ENCODE data around the gene CMTM7.

Gene CMTM7

DNA sequence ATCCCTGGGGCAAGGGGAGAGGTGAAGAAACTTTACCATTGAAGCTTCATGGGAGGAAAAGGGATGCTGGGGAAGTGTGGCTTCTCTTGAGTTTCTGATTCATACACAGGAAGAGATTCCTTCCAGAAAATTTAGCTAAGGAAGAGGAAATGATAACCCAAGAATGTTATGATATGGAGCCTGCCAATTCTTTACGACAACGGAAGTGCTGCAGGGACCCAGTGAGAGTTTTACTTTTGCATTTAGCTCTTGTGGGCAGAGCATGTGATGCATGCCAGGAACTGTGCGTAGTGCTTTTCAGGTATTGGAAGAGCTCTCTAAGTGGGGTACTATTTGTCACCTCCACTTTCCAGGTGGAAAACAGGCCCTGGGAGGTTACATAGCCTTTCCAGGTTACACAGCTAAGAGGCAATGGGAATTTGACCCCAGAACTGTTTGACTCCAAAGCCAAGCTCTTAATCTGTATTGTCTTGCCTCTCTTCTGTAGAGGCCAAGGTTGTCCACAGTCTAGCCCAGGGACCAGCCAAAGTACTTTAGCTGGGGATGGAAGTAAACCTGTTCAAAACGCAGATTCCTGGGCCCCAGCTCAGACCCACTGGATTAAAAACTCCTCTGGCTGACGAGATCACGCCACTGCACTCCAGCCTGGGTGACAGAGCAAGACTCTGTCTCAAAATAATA, 23.0 kb downstream of the CMTM7 start:
- DNase-seq (ENCODE audit: low spot score): no peak

DNA sequence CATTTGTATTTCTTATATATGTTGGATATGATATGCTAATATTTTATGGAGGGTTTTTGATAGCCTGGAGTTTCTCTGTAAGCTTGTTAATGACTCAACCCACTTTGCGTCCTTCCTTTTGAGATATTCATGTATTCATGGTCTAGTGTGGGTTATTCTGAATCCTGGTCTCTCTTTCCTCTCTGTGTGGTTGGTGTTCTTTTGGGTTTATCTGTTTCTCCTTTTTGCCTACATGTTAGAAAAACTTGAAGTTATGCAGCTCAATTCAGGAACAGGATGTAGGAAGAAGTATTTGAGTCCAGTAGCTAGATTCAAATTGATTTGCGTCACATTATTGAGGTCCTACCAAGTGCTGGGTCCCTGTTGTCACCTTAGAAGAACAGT, 28.1 kb downstream of the CMTM7 start:
- DNase-seq (ENCODE audit: low spot score): no peak

DNA sequence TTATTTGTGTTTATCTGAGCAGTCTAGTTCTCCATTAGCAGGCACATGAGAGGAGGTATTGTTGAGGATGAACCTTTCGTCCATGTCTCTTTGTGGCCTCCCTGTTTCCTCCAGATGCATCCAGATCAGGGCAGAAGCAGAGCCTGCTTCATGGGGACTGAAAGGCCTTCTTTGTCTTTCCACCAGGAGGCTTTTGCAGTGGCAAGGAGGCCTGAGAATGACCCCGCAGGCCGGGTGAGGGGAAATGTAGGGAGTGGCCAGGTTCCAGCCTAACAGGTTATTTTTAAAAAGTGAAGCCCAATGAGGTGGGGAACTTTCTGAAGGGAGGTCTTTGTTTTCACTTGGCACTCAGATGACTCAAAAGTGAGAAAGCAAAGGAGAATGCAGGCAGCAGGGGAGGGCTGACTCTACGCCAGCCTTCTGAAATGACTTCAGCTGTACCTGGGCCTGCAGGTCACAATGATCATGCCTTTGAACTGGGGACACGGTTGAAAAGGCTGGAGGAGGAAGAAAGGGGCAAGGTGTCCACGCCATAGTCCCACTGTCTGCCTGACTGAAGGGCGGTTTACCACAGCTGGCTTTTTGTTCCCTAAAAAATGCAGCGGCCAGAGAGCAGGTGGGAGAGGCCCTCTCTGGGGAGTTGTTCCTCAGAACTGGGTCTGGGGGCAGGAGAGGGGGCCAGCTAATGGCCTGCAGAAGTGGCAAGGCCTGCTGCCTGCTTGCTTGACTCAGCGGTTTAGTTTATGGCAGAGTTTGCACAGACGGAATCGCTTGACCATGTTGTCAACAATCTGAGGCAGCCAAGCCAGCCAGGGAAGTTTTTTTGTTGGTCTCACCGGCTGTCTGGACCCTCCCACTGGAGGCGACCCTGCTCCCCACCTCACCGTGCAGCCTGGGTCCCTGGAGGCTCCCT, 28.7 kb downstream of the CMTM7 start:
- peak; percentile 54 for DNase-seq (ENCODE audit: low spot score)

DNA sequence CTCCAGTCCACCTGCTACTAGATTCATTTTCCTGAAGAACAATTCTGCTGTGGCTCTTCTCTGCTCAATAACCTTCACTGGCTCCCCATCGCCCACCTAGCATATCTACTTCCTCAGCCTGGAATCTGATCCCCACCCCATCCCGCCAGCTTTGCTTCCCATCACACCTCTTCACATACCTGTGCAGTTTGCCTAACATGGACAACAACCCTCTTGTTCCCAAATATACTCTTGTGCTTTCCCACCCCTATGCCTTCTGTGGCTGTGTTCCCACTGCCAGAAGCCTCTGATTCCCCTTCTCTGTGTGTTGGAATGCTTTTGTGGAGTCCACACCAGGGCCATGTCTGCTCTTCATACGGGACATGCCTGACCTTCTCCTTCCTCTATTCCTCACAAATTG, 29.5 kb downstream of the CMTM7 start:
- no peak for DNase-seq (ENCODE audit: low spot score)

DNA sequence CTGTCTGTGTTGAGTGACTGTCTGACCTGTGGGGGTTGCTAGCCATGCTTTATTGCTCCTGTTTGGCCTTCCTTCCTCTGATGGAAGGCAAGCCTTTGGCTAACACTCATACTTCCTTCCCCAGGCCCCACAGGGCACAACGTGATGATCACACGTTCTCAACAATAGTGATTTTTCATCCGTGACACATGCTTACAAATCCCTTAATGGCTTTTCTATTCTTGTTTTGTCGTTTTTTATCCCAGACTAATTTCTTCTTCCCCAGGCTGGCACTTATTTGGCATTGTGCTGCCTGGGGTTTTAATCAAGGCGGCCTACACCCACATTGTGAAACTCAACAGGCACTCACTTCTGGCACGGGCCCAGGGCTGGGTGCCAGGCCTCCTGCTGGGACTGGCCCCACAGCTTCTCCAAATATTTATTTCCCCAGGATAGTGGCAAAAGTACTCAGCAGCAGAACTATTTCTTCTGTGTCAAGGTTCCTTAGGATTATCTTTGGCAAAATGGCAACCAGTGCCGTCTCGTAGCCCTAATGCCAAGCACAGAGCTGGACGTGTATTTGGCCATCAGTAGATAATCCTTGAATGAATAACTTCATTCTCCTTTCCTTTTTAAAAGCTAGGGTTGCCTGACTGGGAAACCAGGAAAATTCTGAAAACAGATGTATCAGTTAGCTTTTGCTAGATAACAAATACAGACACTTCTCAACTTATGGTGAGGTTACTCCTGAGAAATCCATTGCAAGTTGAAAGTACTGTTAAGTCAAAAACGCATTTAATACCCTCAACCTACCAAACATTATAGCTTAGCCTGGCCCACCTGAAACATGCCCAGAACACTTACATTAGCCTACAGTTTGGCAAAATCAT, 30.6 kb downstream of the CMTM7 start:
- DNase-seq (ENCODE audit: low spot score): no peak

DNA sequence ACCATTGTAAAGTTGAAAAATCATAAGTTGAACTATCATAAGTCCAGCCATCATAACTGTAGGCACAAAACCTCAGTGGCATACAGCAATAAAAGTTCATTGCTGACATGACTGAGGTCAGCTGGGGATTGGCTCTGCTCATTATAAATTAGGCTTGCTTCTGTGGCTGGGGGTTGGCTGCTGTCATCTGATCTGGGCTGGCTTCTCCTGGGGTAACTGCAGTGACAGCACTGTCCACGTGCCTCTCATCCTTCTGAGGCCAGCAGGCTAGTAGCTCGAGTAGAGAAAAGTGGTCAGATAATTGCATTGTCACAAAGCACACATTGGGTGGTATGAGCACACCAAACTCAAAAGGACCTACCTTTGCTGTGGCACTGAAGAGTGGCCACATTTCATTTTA, 31.3 kb downstream of the CMTM7 start:
- no peak for DNase-seq (ENCODE audit: low spot score)

DNA sequence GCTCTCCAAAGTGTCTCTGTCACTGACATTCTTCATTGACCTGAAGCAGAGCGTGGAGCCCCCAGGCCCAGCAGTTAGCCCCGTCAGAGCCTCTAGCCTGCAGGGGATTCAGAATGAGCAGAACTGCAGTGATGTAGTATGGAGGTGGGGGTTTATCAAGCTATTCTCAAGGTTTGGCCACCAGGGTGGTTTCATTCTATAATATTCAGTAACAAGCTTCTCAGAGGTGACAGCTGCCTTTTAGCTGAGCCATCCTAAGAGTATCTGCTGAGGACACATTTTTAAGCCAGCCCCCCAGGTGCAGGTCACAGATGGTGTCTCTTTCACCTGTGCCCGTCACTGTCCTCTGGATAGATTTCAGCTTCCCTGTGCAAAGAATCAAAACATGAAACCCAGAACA, 31.9 kb downstream of the CMTM7 start:
- DNase-seq (ENCODE audit: low spot score): peak; percentile 21

DNA sequence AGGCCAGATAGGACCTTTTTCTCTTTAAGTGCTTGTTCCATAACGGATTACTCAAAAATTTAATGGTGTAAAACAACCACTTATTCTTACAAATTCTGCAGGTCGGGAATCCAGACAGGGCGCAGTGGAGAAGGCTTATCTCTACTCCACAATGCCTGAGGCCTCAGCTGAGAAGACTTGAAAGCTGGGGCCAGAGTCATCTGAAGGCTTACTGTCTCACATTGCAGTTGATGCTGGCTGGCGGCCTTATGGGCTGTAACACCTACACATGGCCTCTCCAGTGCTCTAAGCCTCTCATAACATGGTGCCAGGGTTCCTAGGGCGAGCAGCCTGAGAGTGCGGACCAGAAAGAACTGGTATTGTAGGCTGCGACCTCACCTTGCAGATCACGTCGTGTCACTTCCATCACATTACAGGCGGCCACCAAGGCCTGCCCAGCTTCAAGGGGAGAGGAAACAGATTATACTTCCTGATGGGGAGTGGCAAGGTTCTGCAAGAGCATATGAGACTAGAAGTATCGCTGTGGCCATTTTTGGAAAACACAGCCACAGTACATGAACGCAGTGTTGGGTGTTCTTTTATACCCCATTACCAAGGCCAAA, 32.4 kb downstream of the CMTM7 start:
- DNase-seq (ENCODE audit: low spot score): no peak

DNA sequence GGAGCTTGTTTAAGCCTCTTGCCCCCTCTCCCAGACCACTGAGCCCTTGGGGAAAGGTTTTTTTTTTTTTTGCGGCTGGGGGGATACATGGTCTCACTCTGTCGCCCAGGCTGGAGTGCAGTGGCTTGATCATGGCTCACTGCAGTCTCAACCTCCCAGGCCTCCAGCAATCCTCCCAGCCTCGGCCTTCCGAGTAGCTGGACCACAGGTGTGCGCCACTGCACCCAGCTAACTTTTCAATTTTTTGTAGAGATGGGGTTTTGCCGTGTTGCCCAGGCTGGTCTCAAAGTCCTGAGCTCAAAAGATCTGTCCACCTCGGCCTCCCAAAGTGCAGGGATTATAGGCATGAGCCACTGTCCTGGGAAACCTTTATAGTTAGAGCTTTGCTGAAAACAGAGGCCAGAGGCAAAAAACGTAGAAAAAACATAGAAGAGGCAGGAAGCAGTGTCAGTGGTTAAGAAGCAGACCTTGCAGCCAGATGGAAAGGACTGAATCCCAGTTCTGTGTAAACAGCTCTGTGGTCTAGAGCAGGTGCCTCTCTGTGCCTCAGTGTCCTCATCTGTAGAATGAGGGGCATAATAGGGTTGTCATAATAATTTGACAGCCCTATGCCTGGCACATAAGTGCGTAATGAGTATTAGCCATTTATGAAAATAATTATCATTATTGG, 33.1 kb downstream of the CMTM7 start:
- DNase-seq (ENCODE audit: low spot score): no peak

DNA sequence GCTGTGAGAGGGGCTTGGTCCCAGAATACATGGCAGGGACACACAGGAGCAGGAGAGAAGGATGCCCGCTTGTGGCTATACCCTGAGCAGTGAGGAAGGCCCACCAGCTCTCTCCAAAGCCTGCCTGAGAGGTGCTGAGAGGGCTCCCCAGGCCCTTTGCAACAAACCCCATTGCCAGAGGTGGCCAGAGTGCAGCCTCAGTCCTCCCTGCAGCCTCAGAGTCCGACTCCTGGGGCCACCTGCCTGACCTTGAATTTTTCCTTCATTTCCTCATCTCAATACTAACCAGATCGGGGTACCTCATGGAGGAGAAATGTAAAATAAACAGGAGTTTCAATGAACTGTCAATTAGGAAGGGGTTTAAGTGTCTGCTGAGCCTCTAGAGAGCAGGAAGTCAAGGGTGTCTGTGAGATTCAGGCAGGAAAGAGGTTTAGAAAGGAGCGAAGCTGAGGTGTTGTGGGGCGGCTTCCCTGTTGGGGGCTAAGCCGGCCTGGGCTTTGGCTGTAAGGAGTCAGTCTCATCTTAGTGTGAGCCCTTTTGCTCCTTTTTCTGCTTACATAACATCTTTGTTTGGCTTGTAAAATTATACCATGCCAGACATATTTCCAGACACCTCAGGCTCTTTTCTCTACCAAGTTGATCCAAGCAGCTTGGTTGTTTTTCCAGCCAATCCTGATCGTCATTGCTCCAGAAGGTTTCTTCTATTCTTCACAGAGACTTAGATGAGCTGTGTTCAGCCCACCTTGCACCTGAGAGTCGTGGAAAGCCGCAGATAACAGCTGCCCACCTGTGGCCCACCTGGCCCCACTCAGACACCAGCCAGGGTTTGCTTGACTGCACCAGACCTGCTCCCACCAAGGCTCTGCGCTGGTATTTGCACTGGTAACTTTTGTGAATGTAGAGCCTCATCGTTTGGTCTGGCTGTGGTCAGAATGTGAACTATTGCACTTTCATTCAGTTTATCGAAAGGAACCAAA, 36.7 kb downstream of the CMTM7 start:
- peak; percentile 23 for DNase-seq (ENCODE audit: low spot score)

DNA sequence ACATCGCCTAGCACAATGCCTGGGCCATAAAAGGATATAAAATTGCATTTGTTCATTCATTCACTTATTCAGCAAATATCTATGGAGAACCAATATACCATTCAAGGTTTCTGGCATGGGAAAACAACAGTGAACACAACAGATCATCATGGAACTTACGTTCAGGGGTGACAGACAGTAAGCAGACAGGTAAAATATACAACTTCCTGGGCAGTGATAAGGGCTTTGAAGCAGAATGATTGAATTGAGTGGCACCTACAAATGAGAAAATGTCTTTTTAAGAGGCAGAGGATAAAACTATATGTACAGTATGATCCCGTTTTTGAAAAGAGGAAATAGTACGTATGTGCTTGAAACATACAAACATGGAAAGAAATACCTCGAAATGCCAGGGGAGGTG, 39.2 kb downstream of the CMTM7 start:
- no peak for DNase-seq (ENCODE audit: low spot score)

DNA sequence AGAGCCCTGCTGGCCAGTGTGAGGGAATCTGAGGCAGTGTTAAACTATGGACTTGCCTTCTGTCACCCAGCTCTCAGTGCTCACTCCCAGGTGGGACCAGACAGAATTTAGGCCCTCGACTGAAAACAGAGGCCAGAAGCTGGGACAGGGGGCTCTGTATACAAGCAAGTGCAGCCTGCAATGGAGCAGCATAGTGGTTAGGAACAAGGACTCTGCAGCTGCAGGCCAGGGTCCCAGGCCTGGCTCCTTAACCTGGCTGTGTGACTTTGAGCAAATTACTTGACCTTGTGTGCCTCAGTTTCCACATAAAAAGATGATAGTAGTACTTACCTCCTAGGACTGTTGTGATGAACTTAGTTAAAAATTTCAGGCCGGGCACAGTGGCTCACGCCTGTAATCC, 39.8 kb downstream of the CMTM7 start:
- no peak for DNase-seq (ENCODE audit: low spot score)

DNA sequence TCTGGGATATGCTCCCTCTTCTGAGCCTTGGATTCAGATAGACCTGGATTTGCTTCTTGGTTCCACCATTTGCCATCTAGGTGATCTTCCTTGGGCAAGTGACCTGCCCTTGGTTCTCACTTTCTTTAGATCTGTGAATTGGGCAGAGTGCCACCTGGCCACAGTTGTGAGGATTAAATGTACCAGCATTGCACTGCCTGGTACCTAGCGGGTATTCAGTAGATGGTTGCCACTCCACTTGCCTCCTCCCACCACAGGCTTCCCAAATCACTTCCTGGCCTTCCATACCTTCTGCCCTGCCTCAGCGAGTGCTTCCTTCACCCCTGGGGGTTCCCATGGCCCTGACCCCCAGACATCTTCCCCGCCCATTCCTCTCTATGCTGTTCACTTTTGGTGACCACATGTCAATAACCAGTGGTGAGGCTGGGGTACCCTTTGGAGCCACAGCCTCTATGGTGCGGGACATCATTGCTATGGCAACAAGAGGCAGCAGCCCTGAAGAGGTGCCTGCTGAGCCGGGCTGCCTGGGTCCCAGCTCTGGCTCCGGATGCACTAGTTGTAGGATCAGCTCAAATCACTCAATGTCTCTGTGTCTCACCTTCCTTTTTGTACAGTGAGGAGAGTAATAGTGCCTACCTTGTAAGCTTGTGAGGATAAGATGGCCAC, 40.5 kb downstream of the CMTM7 start:
- DNase-seq (ENCODE audit: low spot score): no peak

DNA sequence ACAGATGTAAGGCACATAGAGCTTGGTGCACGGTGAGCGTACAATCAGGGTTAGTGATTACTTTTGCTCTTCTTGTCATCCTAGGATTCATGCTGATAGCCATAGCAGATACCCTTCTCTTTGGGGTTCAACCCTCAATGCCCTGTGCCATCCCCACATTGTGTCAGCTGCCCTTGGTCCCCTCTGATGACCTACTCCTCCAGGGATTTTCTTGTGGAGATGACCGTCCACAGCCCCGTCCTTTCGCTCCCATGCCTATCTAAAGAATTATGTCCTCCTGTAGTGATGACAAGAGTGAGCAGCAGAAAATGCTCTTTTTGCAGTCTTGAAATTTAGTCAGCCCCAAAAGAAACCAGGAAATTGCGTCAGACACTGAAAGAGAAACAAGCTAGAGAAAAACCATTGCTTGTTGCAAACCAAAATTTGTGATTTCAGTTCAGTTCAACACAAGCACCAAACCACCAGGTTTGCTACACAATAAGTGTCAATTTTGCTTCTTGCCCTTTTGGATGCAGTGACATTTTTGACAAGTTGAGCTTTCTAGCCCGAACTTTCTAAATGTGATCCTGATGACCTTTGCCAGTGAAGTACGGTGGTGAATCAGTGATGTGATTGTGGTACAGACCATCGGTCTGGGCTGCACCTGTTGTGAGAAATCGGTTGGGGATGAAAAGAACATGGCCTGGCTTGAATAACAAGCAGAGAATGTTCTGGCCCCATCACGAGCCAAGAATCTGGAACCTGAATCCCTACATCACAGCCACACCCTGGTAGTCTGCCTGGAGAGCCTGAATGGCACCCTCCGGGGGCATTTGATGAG, 41.3 kb downstream of the CMTM7 start:
- no peak for DNase-seq (ENCODE audit: low spot score)

DNA sequence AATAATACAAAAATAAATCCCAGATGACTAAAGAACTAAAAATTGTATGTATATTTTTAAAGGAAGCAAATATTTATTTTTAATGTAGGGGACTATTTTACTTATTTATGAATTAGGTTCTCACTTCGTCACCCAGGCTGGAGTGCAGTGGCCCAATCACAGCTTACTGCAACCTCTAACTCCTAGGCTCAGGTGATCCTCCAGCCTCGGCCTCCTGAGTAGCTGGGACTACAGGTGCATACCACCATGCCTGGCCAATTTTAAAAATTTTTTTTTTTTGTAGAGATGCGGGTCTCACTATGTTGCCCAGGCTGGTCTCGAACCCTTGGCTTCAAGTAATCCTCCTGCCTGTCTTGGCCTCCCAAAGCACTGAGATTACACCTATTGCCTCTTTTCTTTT, 42.6 kb downstream of the CMTM7 start:
- no peak for DNase-seq (ENCODE audit: low spot score)

DNA sequence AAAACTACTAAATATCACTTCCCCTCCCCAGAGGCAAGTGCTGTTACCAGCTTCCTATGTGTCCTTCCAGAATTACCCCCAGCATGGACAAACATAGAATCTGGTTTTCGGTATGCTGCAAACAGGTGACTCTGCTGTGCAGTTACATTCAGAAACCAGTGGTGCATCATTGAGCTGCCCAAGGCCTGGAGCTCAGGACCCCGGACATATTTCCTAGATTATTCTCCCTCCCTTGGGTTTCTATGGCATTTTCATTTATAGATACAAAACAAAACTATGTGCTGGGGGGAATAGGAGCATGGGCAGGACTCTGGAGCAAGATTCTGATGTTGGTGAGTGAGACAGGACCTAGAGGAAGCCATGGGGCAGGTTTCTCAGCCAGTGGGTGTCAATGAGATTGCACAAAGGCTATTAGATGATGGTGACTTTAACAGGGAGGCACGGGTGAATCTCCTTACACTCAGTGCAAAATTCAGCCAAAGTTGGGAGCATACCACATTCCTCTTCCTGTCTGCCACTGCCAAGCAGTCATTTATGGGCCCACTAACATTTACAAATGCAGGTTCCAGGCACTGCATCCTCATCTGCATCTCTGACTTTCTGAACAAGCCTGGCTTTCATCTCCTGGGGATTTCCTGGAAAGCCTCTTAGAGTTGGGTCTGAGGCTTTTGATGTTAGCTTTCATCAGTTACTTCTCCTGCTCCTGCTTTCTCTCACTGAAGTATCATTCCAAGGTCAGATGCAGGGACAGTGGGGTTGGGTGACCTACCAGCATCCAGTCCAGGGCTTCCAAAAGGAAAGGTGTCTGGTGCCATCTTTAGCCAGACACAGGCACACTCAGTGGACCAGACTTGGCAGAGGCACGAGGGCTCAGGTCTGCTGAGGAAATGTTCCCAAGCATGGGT, 44.5 kb downstream of the CMTM7 start:
- DNase-seq (ENCODE audit: low spot score): no peak

DNA sequence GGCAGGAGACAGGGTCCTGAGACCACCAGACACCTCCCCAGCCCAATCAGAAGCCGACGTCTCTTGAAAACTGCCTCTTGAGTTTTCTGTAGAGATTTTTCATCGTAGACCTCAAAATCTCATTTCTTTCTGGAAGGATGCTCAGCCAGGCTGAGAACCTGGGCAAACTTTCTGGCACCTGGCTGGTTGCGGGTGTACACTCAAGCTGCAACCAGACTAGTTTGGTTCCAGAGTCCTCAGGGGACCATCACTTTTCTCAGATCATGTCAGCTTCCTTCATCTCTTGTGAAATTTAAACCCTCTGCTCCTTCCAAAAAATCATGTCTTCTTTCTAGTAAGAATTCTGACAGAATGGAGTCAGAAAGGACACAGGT, 45.1 kb downstream of the CMTM7 start:
- DNase-seq (ENCODE audit: low spot score): no peak

DNA sequence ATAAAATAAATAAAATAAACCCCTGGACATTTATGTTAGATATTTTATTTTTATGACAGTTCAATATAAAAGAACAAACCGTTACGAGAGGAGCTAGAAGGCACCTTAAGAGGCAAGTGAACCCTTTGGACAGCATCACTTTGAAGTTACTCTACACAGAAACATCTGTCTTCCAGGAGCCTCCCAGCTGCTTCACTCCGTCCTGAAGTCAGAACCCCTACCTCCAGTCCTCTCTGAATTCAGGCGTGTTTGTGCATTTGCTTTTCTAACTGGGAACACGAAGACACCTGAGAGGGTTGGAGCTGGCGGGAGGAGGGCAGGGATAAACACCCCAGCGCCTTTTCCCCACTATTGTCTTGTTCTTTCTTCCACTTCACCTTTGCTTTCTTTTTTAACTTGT, 46.2 kb downstream of the CMTM7 start:
- no peak for DNase-seq (ENCODE audit: low spot score)

All from germinal center (tissue), 1 donor.